HCT116 (cell line): ENCODE data around the gene TEDC1. TPM values are rescaled to one million over a fixed set of nuclear protein-coding genes. Genes with fewer than 3 reads are reported as not detected.

Source experiments
- ATAC-seq: fragments of 200-7000 bp; cut with Tn5 transposase; 2 replicates; pipeline ENCODE4 v1.9.1; 2020; ENCODE audit warnings: mild to moderate bottlenecking, moderate library complexity
- BruUV-seq: library from RNA; stranded (reverse); fragments of 400-500 nt; replicated peaks from 2 replicates; lab custom pipeline; 2021; lab: Mats Ljungman, UMichigan
- CTCF ChIA-PET: fragments of 300-600 bp; sonication (Branson Sonifier 250); formaldehyde crosslinking; loops from one replicate; lab custom pipeline; 2021; ENCODE audit warnings: antibody characterized with exemption; lab: Charles Lee
- POLR2A ChIA-PET: fragments of 300-600, 350-600 bp; sonication (Branson Sonifier 250); formaldehyde crosslinking; loops from one replicate; lab custom pipeline; 2021; ENCODE audit warnings: antibody characterized with exemption; lab: Charles Lee
- RAD21 ChIA-PET, 2 experiments: fragments of 300-600 bp; sonication (Branson Sonifier 250); formaldehyde crosslinking; loops; one replicate each; lab custom pipeline; 2023; ENCODE audit warnings: low total read pairs in 2 of 2; ENCODE audit not compliant: uncharacterized antibody in 2 of 2, unreplicated experiment in 2 of 2, low non-redundant PET in 1 of 2; lab: Charles Lee
- DNase-seq: peaks from one replicate; pipeline ENCODE4 v3.0.0-alpha.2; 2010; ENCODE audit warnings: low read depth, low spot score
- H2AFZ ChIP-seq: fragments of 200-600 bp; shearing (Covaris generic), sonication (generic); 2 replicates; pipeline ENCODE4 v1.6.1; 2017; ENCODE audit warnings: low read depth, mixed run types, mixed read lengths, antibody characterized with exemption, low read length; ENCODE audit not compliant: poor library complexity, severe bottlenecking
- H3K27ac ChIP-seq: 2 replicates; pipeline ENCODE4 v1.5.1; 2012; ENCODE audit warnings: low read depth, low read length
- H3K27me3 ChIP-seq: fragments of 200-600 bp; sonication (generic); 2 replicates; pipeline ENCODE4 v1.6.1; 2016; ENCODE audit warnings: mixed run types, low read length, mixed read lengths; ENCODE audit not compliant: insufficient read depth
- H3K36me3 ChIP-seq, 2 experiments: fragments of 200-500 bp in 1 of 2; fragments of 200-600 bp in 1 of 2; sonication (Bioruptor generic) in 1 of 2; sonication (generic) in 1 of 2; 2 replicates each; pipeline versions ENCODE4 v1.5.1 to v1.6.1; 2014 to 2016; ENCODE audit warnings: low read length in 2 of 2, inconsistent platforms in 1 of 2, mixed read lengths in 1 of 2, mixed run types in 1 of 2; ENCODE audit not compliant: insufficient read depth in 2 of 2, control insufficient read depth in 1 of 2
- H3K4me1 ChIP-seq, 2 experiments: fragments of 200-600 bp in 1 of 2; sonication (generic) in 1 of 2; 2 replicates each; pipeline versions ENCODE4 v1.5.1 to v1.6.1; 2012 to 2017; ENCODE audit warnings: low read length in 2 of 2, inconsistent platforms in 1 of 2, mild to moderate bottlenecking in 1 of 2, mixed read lengths in 1 of 2, mixed run types in 1 of 2, moderate library complexity in 1 of 2; ENCODE audit not compliant: insufficient read depth in 2 of 2, control insufficient read depth in 1 of 2
- H3K4me2 ChIP-seq: fragments of 200-600 bp; sonication (generic); 2 replicates; pipeline ENCODE4 v1.6.1; 2017; ENCODE audit warnings: mixed run types, low read length, mixed read lengths
- H3K4me3 ChIP-seq, 2 experiments: fragments of 200-600 bp in 1 of 2; sonication (generic) in 1 of 2; replicated peaks in 1 of 2; 2 replicates each; pipeline ENCODE4 v1.5.1; 2011 to 2016; ENCODE audit warnings: low read length in 2 of 2, control low read depth in 1 of 2, low read depth in 1 of 2, mild to moderate bottlenecking in 1 of 2, mixed read lengths in 1 of 2, mixed run types in 1 of 2
- H3K79me2 ChIP-seq: fragments of 200-600 bp; sonication (generic); 2 replicates; pipeline ENCODE4 v1.6.1; 2017; ENCODE audit warnings: mild to moderate bottlenecking, mixed run types, low read length, moderate library complexity, mixed read lengths; ENCODE audit not compliant: insufficient read depth
- H3K9ac ChIP-seq: fragments of 200-600 bp; sonication (generic); 2 replicates; pipeline ENCODE4 v1.6.1; 2016; ENCODE audit warnings: low read length, mixed read lengths
- H3K9me2 ChIP-seq: fragments of 200-600 bp; sonication (generic), shearing (Covaris generic); 2 replicates; pipeline ENCODE4 v1.6.1; 2017; ENCODE audit warnings: mixed run types, mild to moderate bottlenecking, moderate library complexity; ENCODE audit not compliant: insufficient read depth
- H3K9me3 ChIP-seq, 2 experiments: fragments of 200-500 bp in 1 of 2; fragments of 200-600 bp in 1 of 2; sonication (Bioruptor generic) in 1 of 2; sonication (generic) in 1 of 2; 2 replicates each; pipeline ENCODE4 v1.6.1; 2014 to 2017; ENCODE audit warnings: low read length in 2 of 2, mixed read lengths in 2 of 2, inconsistent platforms in 1 of 2, low read depth in 1 of 2, mild to moderate bottlenecking in 1 of 2, mixed run types in 1 of 2, moderate library complexity in 1 of 2; ENCODE audit not compliant: control insufficient read depth in 1 of 2, insufficient read depth in 1 of 2
- H4K20me1 ChIP-seq: fragments of 200-600 bp; sonication (generic), shearing (Covaris generic); 2 replicates; pipeline ENCODE4 v1.6.1; 2017; ENCODE audit warnings: mixed run types, mild to moderate bottlenecking, moderate library complexity; ENCODE audit not compliant: insufficient read depth
- ELF1 ChIP-seq: IDR thresholded peaks from 2 replicates; pipeline ENCODE4 v1.6.1; 2012; ENCODE audit warnings: low read depth, borderline replicate concordance
- POLR2AphosphoS5 ChIP-seq: IDR thresholded peaks from 2 replicates; pipeline ENCODE4 v1.6.1; 2011; ENCODE audit warnings: mild to moderate bottlenecking, low read depth, low read length, moderate library complexity
- intact Hi-C: fragments of 100-400 bp; cut with micrococcal nuclease; formaldehyde crosslinking; loops from 2 replicates; pipeline ENCODE4 v1.10.0; 2022
- total RNA-seq: library from RNA; stranded (reverse); gene quantifications from one replicate; pipeline ENCODE4 v1.2.1, GENCODE V29; 2021; ENCODE audit not compliant: unreplicated experiment
- TF ChIP-seq, protein P1 (sequence below): IDR thresholded peaks from 2 replicates; pipeline ENCODE4 v1.6.1; 2012; ENCODE audit warnings: low read depth
- TF ChIP-seq, protein P2 (sequence below), 3 experiments: fragments of 200-600 bp in 1 of 3; sonication (generic) in 1 of 3; IDR thresholded peaks in 2 of 3; conservative IDR thresholded peaks in 1 of 3; 2 replicates each; pipeline ENCODE4 v1.5.1; 2012 to 2017; ENCODE audit warnings: low read depth in 2 of 3, low read length in 2 of 3, antibody characterized with exemption in 1 of 3, borderline replicate concordance in 1 of 3, control low read depth in 1 of 3, mild to moderate bottlenecking in 1 of 3, mixed read lengths in 1 of 3, mixed run types in 1 of 3, moderate library complexity in 1 of 3; ENCODE audit not compliant: insufficient read depth in 1 of 3

Gene TEDC1
- total RNA-seq, 1 experiment from 2014 or later: 40.4 TPM

GRCh38 chr14:105487986-105488777 lies 2.9 kb upstream of the TEDC1 start:
- RAD21 ChIA-PET: no interaction called here
- no peaks in the 10 kb centered on the region; the same call in 1 of the 2 replicates for H4K20me1 ChIP-seq
- H3K4me2 ChIP-seq: peak overlapping the region; percentile 99
- no peaks in the 10 kb centered on the region for H3K27me3 ChIP-seq
- POLR2A ChIA-PET: no interaction called here
- peak overlapping the region; percentile 65 to 87 for H3K4me3 ChIP-seq
- peak overlapping the region; percentile 97 for H3K9ac ChIP-seq
- peaks cover 25 to 70% of the 10 kb centered on the region in 2 experiments for H3K4me1 ChIP-seq
- no peak overlapping the region for H2AFZ ChIP-seq
- no peaks in the 10 kb centered on the region for H3K9me3 ChIP-seq
- TSS peak; percentile 28 for BruUV-seq
- peaks cover 18% of the 10 kb centered on the region for H3K79me2 ChIP-seq
- CTCF ChIA-PET: interaction anchor here (2.0 to 2.5 kb wide), 2 partner anchors 40 to 116 kb away, joined by 11 to 77 read pairs; no protein-coding TSS in a partner anchor
- peak overlapping the region; percentile 100 for H3K27ac ChIP-seq
- H3K36me3 ChIP-seq: 0 out of 4 replicates have a peak, but pooled peaks cover 0 to 3% of the 10 kb centered on the region in 2 experiments
- no peaks in the 10 kb centered on the region for H3K9me2 ChIP-seq
- 0 out of 2 replicates have a peak, but pooled peaks have one; percentile 18 for TF ChIP-seq POLR2AphosphoS5
- TF ChIP-seq, protein P1, sequence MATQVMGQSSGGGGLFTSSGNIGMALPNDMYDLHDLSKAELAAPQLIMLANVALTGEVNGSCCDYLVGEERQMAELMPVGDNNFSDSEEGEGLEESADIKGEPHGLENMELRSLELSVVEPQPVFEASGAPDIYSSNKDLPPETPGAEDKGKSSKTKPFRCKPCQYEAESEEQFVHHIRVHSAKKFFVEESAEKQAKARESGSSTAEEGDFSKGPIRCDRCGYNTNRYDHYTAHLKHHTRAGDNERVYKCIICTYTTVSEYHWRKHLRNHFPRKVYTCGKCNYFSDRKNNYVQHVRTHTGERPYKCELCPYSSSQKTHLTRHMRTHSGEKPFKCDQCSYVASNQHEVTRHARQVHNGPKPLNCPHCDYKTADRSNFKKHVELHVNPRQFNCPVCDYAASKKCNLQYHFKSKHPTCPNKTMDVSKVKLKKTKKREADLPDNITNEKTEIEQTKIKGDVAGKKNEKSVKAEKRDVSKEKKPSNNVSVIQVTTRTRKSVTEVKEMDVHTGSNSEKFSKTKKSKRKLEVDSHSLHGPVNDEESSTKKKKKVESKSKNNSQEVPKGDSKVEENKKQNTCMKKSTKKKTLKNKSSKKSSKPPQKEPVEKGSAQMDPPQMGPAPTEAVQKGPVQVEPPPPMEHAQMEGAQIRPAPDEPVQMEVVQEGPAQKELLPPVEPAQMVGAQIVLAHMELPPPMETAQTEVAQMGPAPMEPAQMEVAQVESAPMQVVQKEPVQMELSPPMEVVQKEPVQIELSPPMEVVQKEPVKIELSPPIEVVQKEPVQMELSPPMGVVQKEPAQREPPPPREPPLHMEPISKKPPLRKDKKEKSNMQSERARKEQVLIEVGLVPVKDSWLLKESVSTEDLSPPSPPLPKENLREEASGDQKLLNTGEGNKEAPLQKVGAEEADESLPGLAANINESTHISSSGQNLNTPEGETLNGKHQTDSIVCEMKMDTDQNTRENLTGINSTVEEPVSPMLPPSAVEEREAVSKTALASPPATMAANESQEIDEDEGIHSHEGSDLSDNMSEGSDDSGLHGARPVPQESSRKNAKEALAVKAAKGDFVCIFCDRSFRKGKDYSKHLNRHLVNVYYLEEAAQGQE: no peak
- TF ChIP-seq ELF1: no peak
- TF ChIP-seq, protein P2, sequence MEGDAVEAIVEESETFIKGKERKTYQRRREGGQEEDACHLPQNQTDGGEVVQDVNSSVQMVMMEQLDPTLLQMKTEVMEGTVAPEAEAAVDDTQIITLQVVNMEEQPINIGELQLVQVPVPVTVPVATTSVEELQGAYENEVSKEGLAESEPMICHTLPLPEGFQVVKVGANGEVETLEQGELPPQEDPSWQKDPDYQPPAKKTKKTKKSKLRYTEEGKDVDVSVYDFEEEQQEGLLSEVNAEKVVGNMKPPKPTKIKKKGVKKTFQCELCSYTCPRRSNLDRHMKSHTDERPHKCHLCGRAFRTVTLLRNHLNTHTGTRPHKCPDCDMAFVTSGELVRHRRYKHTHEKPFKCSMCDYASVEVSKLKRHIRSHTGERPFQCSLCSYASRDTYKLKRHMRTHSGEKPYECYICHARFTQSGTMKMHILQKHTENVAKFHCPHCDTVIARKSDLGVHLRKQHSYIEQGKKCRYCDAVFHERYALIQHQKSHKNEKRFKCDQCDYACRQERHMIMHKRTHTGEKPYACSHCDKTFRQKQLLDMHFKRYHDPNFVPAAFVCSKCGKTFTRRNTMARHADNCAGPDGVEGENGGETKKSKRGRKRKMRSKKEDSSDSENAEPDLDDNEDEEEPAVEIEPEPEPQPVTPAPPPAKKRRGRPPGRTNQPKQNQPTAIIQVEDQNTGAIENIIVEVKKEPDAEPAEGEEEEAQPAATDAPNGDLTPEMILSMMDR (IDR thresholded peaks at IDR 0.05 in 2 of 3, conservative IDR thresholded peaks at IDR 0.05 in 1 of 3; ENCODE audit: borderline replicate concordance in 1 of 3, insufficient read depth in 1 of 3, low read depth in 2 of 3, low read length in 2 of 3): peak in 1 of 3 experiments; percentile 9; a peak in 1 of 6 replicates
- DNase-seq: no peak
- intact Hi-C loops: no loop called here
- ATAC-seq: no peak
